T-helper 2 cell treated with Interferon-gamma antibody and Interleukin-4, amounts not matched to agents 5 μg/mL and 100 μg/mL, for 36 hours (primary cell): Measurements from ENCODE around the gene PHKA2.
"Not testable (repeated sequence)": the region's sequence is repeated elsewhere in the genome, so short reads cannot be mapped to it uniquely, and the experiment has no call there.

ENCODE experiments used
- DNase-seq: peaks from one replicate; pipeline ENCODE4 v3.0.0; 2021; ENCODE audit warnings: low spot score
- H3K27ac Mint-ChIP-seq: one replicate; pipeline ENCODE4 v1.8.0; 2021; ENCODE audit warnings: mild to moderate bottlenecking, mixed read lengths
- H3K27me3 Mint-ChIP-seq: one replicate; pipeline ENCODE4 v1.8.0; 2021; ENCODE audit warnings: low read depth, mixed read lengths
- H3K36me3 Mint-ChIP-seq: one replicate; pipeline ENCODE4 v1.8.0; 2021; ENCODE audit warnings: low read depth, mixed read lengths
- H3K4me1 Mint-ChIP-seq: one replicate; pipeline ENCODE4 v1.8.0; 2021; ENCODE audit warnings: low read depth, mixed read lengths
- H3K4me3 Mint-ChIP-seq: one replicate; pipeline ENCODE4 v1.8.0; 2022; ENCODE audit warnings: mild to moderate bottlenecking, moderate library complexity, mixed read lengths
- H3K9me3 Mint-ChIP-seq: one replicate; pipeline ENCODE4 v1.8.0; 2021; ENCODE audit warnings: mixed read lengths

The PHKA2 gene

DNA sequence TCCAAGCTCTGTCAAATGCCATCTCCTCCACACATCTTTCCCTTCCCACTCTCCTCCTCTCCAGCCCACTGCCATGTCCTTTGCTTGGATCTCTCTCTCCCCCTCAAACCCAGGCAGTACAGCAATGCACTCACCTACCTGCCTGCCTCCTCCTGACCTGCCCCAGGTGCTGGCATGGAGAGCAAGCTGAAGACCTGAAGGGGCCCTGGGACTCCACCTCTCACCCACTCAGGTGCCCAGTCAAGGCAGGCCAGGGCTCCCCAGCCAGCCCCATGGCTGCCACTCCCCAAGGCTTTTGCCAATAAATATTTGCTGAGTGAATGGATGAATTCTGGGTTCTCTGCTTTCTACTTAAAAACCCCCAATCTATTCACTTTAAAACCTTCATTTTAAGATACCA is 12.6 kb upstream of the PHKA2 start:
- Mint-ChIP-seq H3K9me3 (no peaks in the 10 kb centered on the region), H3K27ac (no peak overlapping the region), H3K36me3 (no peaks in the 10 kb centered on the region), H3K4me3 (no peak overlapping the region), H3K4me1 (no peaks in the 10 kb centered on the region), H3K27me3 (no peaks in the 10 kb centered on the region)
- DNase-seq, result no peak

DNA sequence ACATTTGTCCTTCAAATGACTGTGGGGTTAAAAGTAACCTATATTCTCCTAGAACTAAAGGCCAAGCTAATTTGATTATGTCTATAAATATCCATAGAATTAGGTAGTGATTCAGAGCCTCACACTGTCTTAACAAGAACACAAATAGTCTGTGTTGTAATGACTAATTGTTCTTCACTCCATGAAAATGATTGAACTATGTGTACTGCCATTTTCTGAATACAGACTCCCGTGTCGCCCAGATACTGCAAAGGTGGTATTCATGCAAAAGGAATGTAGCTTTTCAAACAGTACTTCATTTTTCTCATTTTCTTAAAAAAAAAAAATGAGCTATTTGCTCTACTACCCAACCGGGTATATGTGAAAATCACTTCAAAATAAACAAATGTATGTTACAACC is 11.3 kb upstream of the PHKA2 start:
- DNase-seq, result no peak

DNA sequence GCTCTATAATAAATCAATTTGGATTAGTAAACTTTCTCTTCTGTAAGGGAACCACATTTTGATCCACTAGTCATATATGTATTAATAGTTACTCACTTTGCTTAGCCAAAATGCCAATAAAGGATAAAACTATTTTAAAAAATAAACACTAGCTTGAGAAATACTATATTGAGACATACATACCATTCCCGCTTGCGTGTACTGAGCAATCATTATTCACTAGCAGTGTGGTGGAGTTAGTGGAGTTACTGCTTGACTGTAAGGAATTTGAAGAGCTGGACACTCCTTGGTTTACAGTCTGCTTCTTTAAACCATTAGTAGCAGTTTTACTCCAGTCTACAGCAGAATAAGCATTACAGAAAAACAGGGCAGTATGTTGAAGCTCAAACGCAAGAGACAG is 10.8 kb upstream of the PHKA2 start:
- DNase-seq, result no peak

More for the DNA sequence above, 11.3 kb upstream of the PHKA2 start:
- no peak overlapping the region for H3K4me3 Mint-ChIP-seq
- no peaks in the 10 kb centered on the region for H3K4me1 Mint-ChIP-seq
- H3K27ac Mint-ChIP-seq, result no peak overlapping the region
- H3K9me3 Mint-ChIP-seq, result no peaks in the 10 kb centered on the region
- H3K27me3 Mint-ChIP-seq, result no peaks in the 10 kb centered on the region
- H3K36me3 Mint-ChIP-seq, result no peaks in the 10 kb centered on the region

DNA sequence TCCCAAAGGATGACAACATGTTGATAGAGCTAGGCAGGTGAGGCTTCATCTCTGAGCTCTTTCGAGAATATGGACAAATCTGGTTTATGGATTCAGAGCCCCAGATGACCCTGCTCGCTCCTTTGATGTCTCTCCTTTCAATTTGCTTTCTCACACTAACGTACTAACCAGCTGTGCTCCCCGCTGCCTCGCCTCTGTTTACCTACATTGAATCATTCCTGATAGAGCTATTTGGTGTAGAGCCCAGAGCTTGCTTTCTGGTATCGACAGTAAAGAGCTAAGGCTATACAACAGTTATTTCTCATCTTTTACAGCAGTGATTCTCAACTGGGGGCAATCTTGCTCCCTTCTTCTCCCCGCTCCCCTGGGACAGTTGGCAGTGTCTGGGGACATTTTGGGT is 8.9 kb upstream of the PHKA2 start:
- Mint-ChIP-seq H3K36me3 (no peaks in the 10 kb centered on the region), H3K27ac (no peak overlapping the region)

More for the DNA sequence above, 10.8 kb upstream of the PHKA2 start:
- no peaks in the 10 kb centered on the region for H3K27me3 Mint-ChIP-seq
- H3K9me3 Mint-ChIP-seq, result no peaks in the 10 kb centered on the region
- H3K4me3 Mint-ChIP-seq, result no peak overlapping the region
- no peaks in the 10 kb centered on the region for H3K36me3 Mint-ChIP-seq
- no peak overlapping the region for H3K27ac Mint-ChIP-seq
- no peaks in the 10 kb centered on the region for H3K4me1 Mint-ChIP-seq

DNA sequence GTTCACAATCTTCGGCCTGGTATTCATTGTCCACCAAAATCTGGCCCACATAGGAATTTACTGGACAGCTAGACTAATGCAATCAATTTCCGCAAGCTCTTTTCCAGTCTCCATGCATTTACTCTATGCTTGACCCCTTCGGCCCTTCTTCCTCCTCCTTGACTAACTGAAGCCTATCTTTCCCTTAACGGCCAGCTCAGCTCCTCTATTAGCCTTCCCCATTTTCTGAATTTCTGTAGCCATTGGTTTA is 1.2 kb upstream of the PHKA2 start:
- Mint-ChIP-seq H3K9me3 (no peaks in the 10 kb centered on the region), H3K4me1 (peaks cover 9% of the 10 kb centered on the region), H3K4me3 (peak overlapping the region; percentile 88), H3K27ac (peak overlapping the region; percentile 85), H3K36me3 (no peaks in the 10 kb centered on the region), H3K27me3 (no peaks in the 10 kb centered on the region)
- DNase-seq, result no peak

More for the DNA sequence above, 8.9 kb upstream of the PHKA2 start:
- Mint-ChIP-seq H3K4me1 (no peaks in the 10 kb centered on the region), H3K27me3 (no peaks in the 10 kb centered on the region), H3K4me3 (no peak overlapping the region), H3K9me3 (no peaks in the 10 kb centered on the region)
- DNase-seq, result no peak

DNA sequence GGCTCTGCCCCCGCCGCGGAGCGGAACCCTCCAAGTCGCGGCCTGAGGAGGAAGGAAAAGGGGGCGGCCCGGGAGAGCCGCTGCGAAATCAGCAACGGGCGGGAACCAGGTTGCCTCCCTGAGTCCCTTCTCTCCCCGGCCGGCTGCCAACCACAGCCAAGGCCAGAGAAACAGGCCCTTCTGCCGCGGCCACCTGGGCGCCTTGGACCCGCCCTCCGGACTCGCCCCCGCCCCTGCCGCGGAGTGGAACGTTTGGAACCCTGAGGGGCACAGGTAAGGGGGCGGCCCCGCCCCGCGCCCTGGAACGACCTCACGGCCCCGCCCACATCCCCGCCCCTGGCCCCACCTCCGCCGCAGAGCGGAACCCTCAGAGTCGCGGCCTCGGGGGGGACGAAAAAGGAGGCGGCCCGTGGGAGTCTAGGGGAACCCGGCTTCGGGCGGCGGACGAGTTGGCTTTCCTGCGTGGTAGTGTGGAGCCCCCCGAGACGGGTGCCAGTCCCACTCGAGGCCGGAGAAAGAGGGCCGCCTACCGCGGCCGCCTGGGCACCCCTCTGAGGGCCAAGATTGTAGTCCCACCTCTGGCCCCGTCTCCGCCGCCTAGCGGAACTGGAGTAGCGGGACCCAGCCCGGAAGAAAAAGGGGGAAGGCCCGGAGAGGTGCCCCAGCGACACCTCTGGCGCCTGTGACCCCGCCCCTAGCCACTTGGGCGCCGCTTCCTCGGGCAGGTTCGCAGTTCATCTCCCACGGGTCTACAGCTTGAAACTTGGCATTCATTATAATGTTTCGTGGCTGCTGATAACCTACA is 669 bp upstream of the PHKA2 start:
- Mint-ChIP-seq H3K4me3 (peak overlapping the region; percentile 88), H3K4me1 (peaks cover 9% of the 10 kb centered on the region), H3K9me3 (no peaks in the 10 kb centered on the region), H3K27me3 (no peaks in the 10 kb centered on the region), H3K27ac (peak overlapping the region; percentile 85), H3K36me3 (no peaks in the 10 kb centered on the region)
- peak; percentile 79 for DNase-seq

DNA sequence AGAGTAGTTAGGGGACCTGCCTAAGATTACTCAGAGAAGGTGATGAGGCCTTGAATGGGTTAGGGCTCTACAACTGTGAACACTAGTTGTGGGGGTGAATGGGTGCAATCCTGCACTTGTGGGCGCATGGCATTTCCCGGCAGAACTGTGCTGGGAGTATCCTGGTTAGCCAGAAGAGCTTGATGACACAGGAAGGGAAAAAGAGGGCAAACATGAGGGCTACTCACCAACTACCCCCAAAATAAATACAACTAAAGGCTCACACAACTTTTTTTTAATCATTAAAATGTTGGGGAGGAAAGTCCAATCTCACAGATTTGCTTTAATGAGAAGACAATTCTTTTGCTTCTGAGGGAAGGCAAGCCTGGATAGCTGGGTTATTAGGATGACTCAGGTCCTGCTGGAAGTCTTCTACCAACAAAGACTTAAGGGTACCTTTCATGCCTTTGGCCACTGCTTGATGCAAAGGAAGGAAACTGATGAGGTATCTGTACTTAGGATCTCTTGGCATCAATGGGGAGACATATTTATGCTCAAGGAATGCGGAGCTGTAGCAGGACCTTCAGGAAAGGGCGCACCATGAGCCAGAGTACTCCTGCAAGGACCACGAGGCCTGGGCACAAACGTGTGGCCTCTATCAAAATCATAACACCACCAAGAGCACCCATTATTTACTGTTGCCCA is 2.6 kb downstream of the PHKA2 start:
- no peaks in the 10 kb centered on the region for H3K9me3 Mint-ChIP-seq
- no peaks in the 10 kb centered on the region for H3K27me3 Mint-ChIP-seq
- H3K27ac Mint-ChIP-seq, result no peak overlapping the region
- no peak overlapping the region for H3K4me3 Mint-ChIP-seq
- H3K4me1 Mint-ChIP-seq, result peaks cover 9% of the 10 kb centered on the region
- DNase-seq, result no peak
- no peaks in the 10 kb centered on the region for H3K36me3 Mint-ChIP-seq

DNA sequence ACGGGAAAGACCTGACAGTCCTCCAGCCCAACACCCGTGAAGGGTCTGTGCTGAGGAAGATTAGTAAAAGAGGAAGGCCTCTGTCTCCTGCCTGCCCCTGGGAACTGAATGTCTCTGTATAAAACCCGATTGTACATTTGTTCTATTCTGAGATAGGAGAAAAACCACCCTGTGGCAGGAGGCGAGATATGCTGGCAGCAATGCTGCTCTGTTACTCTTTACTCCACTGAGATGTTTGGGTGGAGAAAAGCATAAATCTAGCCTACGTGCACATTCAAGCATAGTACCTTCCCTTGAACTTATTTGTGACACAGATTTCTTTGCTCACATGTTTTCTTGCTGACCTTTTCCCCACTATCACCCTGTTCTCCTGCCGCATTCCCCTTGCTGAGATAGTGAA is 3.7 kb downstream of the PHKA2 start:
- DNase-seq, H3K27me3 Mint-ChIP-seq, H3K4me1 Mint-ChIP-seq, H3K9me3 Mint-ChIP-seq, H3K4me3 Mint-ChIP-seq, H3K27ac Mint-ChIP-seq, H3K36me3 Mint-ChIP-seq: not testable (repeated sequence)

DNA sequence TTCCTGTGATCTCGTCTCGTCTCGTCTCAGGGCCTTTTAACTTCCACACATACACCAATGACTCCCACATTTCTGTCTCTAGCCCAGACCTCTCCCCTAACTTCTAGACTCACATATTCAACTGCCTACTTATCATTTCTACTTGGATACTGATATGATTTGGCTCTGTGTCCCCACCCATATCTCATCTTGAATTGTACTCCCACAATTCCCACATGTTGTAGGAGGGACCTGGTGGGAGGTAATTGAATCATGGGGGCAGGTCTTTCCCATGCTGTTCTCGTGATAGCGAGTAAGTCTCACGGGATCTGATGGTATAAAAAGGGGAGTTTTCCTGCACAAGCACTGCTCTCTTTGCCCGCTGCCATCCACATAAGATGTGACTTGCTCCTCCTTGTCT is 8.9 kb downstream of the PHKA2 start:
- no peak overlapping the region for H3K27ac Mint-ChIP-seq
- no peaks in the 10 kb centered on the region for H3K27me3 Mint-ChIP-seq
- H3K36me3 Mint-ChIP-seq, result no peaks in the 10 kb centered on the region
- DNase-seq, result no peak
- H3K4me3 Mint-ChIP-seq, result no peak overlapping the region
- H3K4me1 Mint-ChIP-seq, result no peaks in the 10 kb centered on the region
- no peaks in the 10 kb centered on the region for H3K9me3 Mint-ChIP-seq

DNA sequence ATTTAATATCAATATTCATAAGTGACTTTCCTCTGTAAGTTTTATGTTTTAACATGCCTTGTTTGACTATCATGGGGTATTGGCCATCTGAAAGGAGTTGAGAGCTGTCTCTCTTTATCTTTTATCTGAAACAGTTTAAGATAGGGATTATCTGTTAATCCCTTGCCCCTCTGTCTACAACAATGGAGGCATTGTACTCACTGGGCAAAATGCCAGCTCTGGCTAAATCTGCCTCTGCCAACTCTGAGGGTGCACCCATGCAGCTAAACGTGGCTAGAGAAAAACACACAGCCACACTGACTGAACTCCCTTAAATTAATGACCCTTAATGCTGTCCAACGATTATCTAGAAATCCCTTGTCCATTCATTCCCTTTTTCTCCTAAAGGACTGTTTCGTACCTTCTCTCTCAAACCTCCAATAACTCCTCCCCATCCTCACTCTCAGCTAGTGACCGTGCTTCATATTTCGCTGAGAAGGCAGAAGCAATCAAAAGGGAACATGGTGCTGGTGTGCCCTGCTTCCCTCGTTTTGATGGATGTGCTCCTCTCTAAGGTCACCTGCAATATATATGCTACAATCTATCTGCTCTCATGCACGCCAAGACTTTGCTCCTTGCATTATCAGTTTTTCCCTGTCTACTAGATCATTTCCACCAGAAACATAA is 10.3 kb downstream of the PHKA2 start:
- Mint-ChIP-seq H3K36me3 (no peaks in the 10 kb centered on the region), H3K9me3 (no peaks in the 10 kb centered on the region), H3K4me1 (no peaks in the 10 kb centered on the region), H3K27ac (no peak overlapping the region), H3K4me3 (no peak overlapping the region), H3K27me3 (no peaks in the 10 kb centered on the region)
- DNase-seq, result no peak

DNA sequence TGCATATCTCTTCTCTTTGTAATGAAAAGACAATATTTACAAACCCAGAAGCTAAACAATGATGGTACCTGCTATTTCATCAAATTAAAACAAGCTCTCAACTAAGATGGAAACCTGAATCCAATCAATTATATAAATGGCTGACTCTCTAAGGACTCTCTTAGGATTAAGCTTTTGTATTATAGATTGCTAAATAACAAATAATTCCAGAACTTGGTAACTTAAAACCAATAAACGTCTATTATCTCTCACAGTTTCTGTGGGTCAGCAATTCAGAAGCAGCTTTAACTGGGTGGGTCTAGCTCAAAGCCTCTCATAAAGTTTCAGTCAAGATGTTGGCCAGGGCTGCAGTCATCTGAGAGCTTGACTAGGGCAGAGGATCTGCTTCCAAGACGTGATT is 12.4 kb downstream of the PHKA2 start:
- H3K27ac Mint-ChIP-seq, result no peak overlapping the region
- H3K27me3 Mint-ChIP-seq, result no peaks in the 10 kb centered on the region
- no peaks in the 10 kb centered on the region for H3K4me1 Mint-ChIP-seq
- DNase-seq, result no peak
- H3K4me3 Mint-ChIP-seq, result no peak overlapping the region
- H3K9me3 Mint-ChIP-seq, result no peaks in the 10 kb centered on the region
- no peaks in the 10 kb centered on the region for H3K36me3 Mint-ChIP-seq

DNA sequence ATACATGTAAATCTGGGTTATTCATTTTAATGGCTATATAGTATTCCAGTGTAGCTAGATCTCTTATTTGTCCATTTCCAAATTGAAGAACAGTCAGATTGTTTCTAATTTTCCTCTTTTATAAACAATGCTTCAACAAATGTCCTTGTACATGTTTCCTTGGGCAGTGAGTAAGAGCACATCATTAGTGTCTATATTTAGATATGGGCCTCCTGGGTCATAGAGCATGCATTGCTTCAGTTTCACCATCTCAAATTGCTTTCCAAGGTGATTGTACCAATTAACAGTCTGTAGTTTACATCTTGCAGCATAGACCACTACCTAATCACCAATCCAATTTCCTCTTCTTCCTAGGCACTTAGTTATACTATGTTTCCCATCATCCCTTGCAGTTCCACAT is 13.4 kb downstream of the PHKA2 start:
- H3K9me3 Mint-ChIP-seq, result no peaks in the 10 kb centered on the region
- H3K4me3 Mint-ChIP-seq, result no peak overlapping the region
- no peaks in the 10 kb centered on the region for H3K4me1 Mint-ChIP-seq
- H3K27ac Mint-ChIP-seq, result no peak overlapping the region
- no peak for DNase-seq
- H3K27me3 Mint-ChIP-seq, result no peaks in the 10 kb centered on the region
- H3K36me3 Mint-ChIP-seq, result no peaks in the 10 kb centered on the region

DNA sequence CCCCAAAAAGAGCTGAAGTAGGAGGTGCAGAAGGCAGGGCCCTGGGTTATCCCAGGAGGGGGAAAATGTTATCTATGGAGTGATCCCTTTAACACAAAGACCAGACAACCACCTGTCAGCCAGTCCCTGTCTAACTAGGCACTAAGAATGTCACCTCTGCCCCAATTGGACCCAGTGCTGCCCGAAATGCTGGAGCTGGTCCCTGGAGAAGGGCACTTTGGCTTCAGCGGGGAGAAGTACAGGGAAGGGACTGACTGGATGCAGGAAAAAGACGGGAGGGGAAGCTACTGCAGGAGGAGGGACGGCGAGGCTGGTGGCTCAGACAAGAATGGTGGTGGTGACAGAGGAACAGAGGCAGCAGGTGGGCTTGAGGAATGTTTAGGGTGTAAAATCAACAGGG is 17.3 kb downstream of the PHKA2 start:
- no peaks in the 10 kb centered on the region for H3K27me3 Mint-ChIP-seq
- no peaks in the 10 kb centered on the region for H3K9me3 Mint-ChIP-seq
- DNase-seq, result no peak
- H3K4me3 Mint-ChIP-seq, result no peak overlapping the region
- peaks cover 5% of the 10 kb centered on the region for H3K4me1 Mint-ChIP-seq
- H3K27ac Mint-ChIP-seq, result no peak overlapping the region
- H3K36me3 Mint-ChIP-seq, result no peaks in the 10 kb centered on the region

DNA sequence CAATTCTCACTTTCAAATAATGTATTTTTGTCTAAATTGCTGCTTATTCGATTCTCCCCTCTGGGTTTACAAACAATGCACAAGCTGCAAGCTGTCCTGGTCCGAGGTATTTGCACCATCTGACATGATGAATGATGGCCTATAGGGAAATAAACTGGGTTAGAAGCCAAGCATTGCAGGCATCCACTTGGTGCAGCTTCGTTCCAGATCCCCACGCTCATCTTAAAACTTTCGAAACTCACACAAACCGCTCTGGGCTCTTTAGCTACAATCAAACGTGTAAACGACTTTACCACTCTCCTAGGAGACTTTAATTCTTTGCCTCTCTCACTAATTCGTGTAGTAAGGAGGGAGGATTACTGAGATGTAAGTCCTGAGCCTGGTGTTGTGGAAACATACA is 19.0 kb downstream of the PHKA2 start:
- H3K4me1 Mint-ChIP-seq, result peaks cover 7% of the 10 kb centered on the region
- no peak overlapping the region for H3K4me3 Mint-ChIP-seq
- no peak overlapping the region for H3K27ac Mint-ChIP-seq
- H3K9me3 Mint-ChIP-seq, result no peaks in the 10 kb centered on the region
- H3K27me3 Mint-ChIP-seq, result no peaks in the 10 kb centered on the region
- DNase-seq, result no peak
- no peaks in the 10 kb centered on the region for H3K36me3 Mint-ChIP-seq
